Suppressor macrophage (primary cell): ENCODE measurements around the gene NIF3L1.
A peak's percentile ranks its signal among the peaks of the same experiment; 100 is the strongest.

Experiments
- DNase-seq, 4 experiments: peaks; one replicate each; pipeline ENCODE4 v3.0.0-alpha.2; 2020 to 2022

Gene NIF3L1

GRCh38 chr2:200873560-200873959 is 15.6 kb upstream of the NIF3L1 start:
- peak in 2 of 4 experiments; percentile 32 to 37 for DNase-seq

- DNase-seq = no peak
These were observed 11.7 kb upstream of the NIF3L1 start for GRCh38 chr2:200877443-200877842.

- no peak for DNase-seq
These were observed 10.8 kb upstream of the NIF3L1 start for GRCh38 chr2:200878289-200878880.

- DNase-seq = peak in 2 of 4 experiments; percentile 16 to 38
These were observed 7.4 kb upstream of the NIF3L1 start for GRCh38 chr2:200881715-200882249.

- DNase-seq = no peak
These were observed 10.3 kb downstream of the NIF3L1 start for GRCh38 chr2:200899482-200899881.

GRCh38 chr2:200901459-200902072 is 12.4 kb downstream of the NIF3L1 start:
- peak; percentile 84 to 89 (median 88) for DNase-seq

GRCh38 chr2:200905618-200906296 is 16.6 kb downstream of the NIF3L1 start:
- DNase-seq = peak; percentile 66 to 81 (median 76)

GRCh38 chr2:200909958-200910357 is 20.8 kb downstream of the NIF3L1 start:
- DNase-seq = no peak

GRCh38 chr2:200913654-200914053 is 24.5 kb downstream of the NIF3L1 start:
- DNase-seq = no peak

GRCh38 chr2:200922439-200922838 is 33.3 kb downstream of the NIF3L1 start:
- no peak for DNase-seq

GRCh38 chr2:200929334-200930249 is 40.4 kb downstream of the NIF3L1 start:
- no peak for DNase-seq

GRCh38 chr2:200930947-200931626 is 41.9 kb downstream of the NIF3L1 start:
- DNase-seq = peak in 3 of 4 experiments; percentile 28 to 68 (median 63)

- DNase-seq = no peak
These were observed 50.7 kb downstream of the NIF3L1 start for GRCh38 chr2:200939832-200940231.

- no peak for DNase-seq
These were observed 54.4 kb downstream of the NIF3L1 start for GRCh38 chr2:200943527-200944105.

- peak; percentile 24 to 58 (median 38) for DNase-seq
These were observed 55.6 kb downstream of the NIF3L1 start for GRCh38 chr2:200944467-200945394.

GRCh38 chr2:200945395-200945729 is 56.2 kb downstream of the NIF3L1 start:
- no peak for DNase-seq

GRCh38 chr2:200950378-200950777 is 61.2 kb downstream of the NIF3L1 start:
- DNase-seq = no peak
